OCI-LY7 (cell line): ENCODE data around the gene ODAM.

Experiments used
- CTCF ChIP-seq: fragments of 200-600 bp; sonication (generic); conservative IDR thresholded peaks from 2 replicates; pipeline ENCODE4 v1.5.1; 2014; ENCODE audit warnings: mild to moderate bottlenecking, antibody characterized with exemption, low read length, moderate library complexity, mixed read lengths
- EZH2phosphoT487 ChIP-seq: fragments of 200-600 bp; sonication (generic); IDR thresholded peaks from 2 replicates; pipeline ENCODE4 v1.6.1; 2018; ENCODE audit warnings: low read depth, borderline replicate concordance, mild to moderate bottlenecking, mixed run types, antibody characterized with exemption, low read length, moderate library complexity, mixed read lengths

GRCh38 chr4:70239884-70240591 is 44.5 kb downstream of the ODAM start:
- TF ChIP-seq CTCF: no peak
- TF ChIP-seq EZH2phosphoT487: no peak
